ENCODE measurements around the gene DNMT3A.

Gene DNMT3A

GRCh38 chr2:25358249-25358815 lies 16.6 kb upstream of the DNMT3A start:
- ChIA-PET POLR2A (no interaction called here), CTCF (no interaction called here)
- no peak for TF ChIP-seq BHLHE40 (IDR thresholded peaks at IDR 0.05; ENCODE audit: borderline replicate concordance)
- no peak for TF ChIP-seq TARDBP (IDR thresholded peaks at IDR 0.05)
- no peak for TF ChIP-seq LEF1 (IDR thresholded peaks at IDR 0.05; ENCODE audit: borderline replicate concordance)
- no peak for TF ChIP-seq SUZ12 (IDR thresholded peaks at IDR 0.05)
- no peak for TF ChIP-seq SP1 (IDR thresholded peaks at IDR 0.05)
- no peak for TF ChIP-seq FOXA1 (IDR thresholded peaks at IDR 0.05)
- no peak for TF ChIP-seq NFRKB (IDR thresholded peaks at IDR 0.05)
- no peak for TF ChIP-seq PKNOX1 (IDR thresholded peaks at IDR 0.05)
- no peak for TF ChIP-seq HDGF (IDR thresholded peaks at IDR 0.05; ENCODE audit: borderline replicate concordance)
- DNase-seq (ENCODE audit: extremely low spot score): no peak

GRCh38 chr2:25356088-25356487 lies 14.4 kb upstream of the DNMT3A start:
- CTCF ChIA-PET: no interaction called here

GRCh38 chr2:25355270-25355669 lies 13.5 kb upstream of the DNMT3A start:
- ChIA-PET POLR2A (no interaction called here), CTCF (no interaction called here)
- no peak for TF ChIP-seq L3MBTL2 (conservative IDR thresholded peaks at IDR 0.05)
- no peak for TF ChIP-seq LEF1 (IDR thresholded peaks at IDR 0.05; ENCODE audit: borderline replicate concordance)
- TF ChIP-seq CTBP1 (IDR thresholded peaks at IDR 0.05; ENCODE audit: borderline replicate concordance): no peak
- no peak for TF ChIP-seq FOXA1 (IDR thresholded peaks at IDR 0.05)
- TF ChIP-seq SP1 (IDR thresholded peaks at IDR 0.05): no peak
- TF ChIP-seq ELF4 (IDR thresholded peaks at IDR 0.05): no peak
- no peak for TF ChIP-seq FOXK2 (IDR thresholded peaks at IDR 0.05)
- TF ChIP-seq HDGF (IDR thresholded peaks at IDR 0.05; ENCODE audit: borderline replicate concordance): no peak
- TF ChIP-seq TARDBP (IDR thresholded peaks at IDR 0.05): no peak
- no peak for TF ChIP-seq BHLHE40 (IDR thresholded peaks at IDR 0.05; ENCODE audit: borderline replicate concordance)
- TF ChIP-seq NFRKB (IDR thresholded peaks at IDR 0.05): no peak
- no peak for TF ChIP-seq FOXM1 (IDR thresholded peaks at IDR 0.05; ENCODE audit: borderline replicate concordance)
- no peak for TF ChIP-seq PKNOX1 (IDR thresholded peaks at IDR 0.05)
- no peak for TF ChIP-seq ARNT (IDR thresholded peaks at IDR 0.05)
- TF ChIP-seq ZNF384 (IDR thresholded peaks at IDR 0.05): no peak
- DNase-seq (ENCODE audit: extremely low spot score): no peak

More at GRCh38 chr2:25356088-25356487, 14.4 kb upstream of the DNMT3A start:
- TF ChIP-seq NFRKB (IDR thresholded peaks at IDR 0.05): no peak
- TF ChIP-seq FOXA1 (IDR thresholded peaks at IDR 0.05): no peak
- TF ChIP-seq TARDBP (IDR thresholded peaks at IDR 0.05): no peak
- no peak for TF ChIP-seq SP1 (IDR thresholded peaks at IDR 0.05)
- TF ChIP-seq HDGF (IDR thresholded peaks at IDR 0.05; ENCODE audit: borderline replicate concordance): no peak
- no peak for TF ChIP-seq FOXM1 (IDR thresholded peaks at IDR 0.05; ENCODE audit: borderline replicate concordance)
- TF ChIP-seq ELF4 (IDR thresholded peaks at IDR 0.05): no peak
- POLR2A ChIA-PET: no interaction called here
- no peak for DNase-seq (ENCODE audit: extremely low spot score)

GRCh38 chr2:25354116-25354515 lies 12.4 kb upstream of the DNMT3A start:
- TF ChIP-seq ZNF384 (IDR thresholded peaks at IDR 0.05): no peak
- no peak for TF ChIP-seq BHLHE40 (IDR thresholded peaks at IDR 0.05; ENCODE audit: borderline replicate concordance)
- no peak for TF ChIP-seq ARNT (IDR thresholded peaks at IDR 0.05)
- no peak for TF ChIP-seq ELF4 (IDR thresholded peaks at IDR 0.05)
- TF ChIP-seq FOXA1 (IDR thresholded peaks at IDR 0.05): no peak
- no peak for TF ChIP-seq L3MBTL2 (conservative IDR thresholded peaks at IDR 0.05)
- TF ChIP-seq CTBP1 (IDR thresholded peaks at IDR 0.05; ENCODE audit: borderline replicate concordance): no peak
- TF ChIP-seq HDGF (IDR thresholded peaks at IDR 0.05; ENCODE audit: borderline replicate concordance): no peak
- no peak for TF ChIP-seq FOXK2 (IDR thresholded peaks at IDR 0.05)
- no peak for TF ChIP-seq LEF1 (IDR thresholded peaks at IDR 0.05; ENCODE audit: borderline replicate concordance)
- no peak for TF ChIP-seq PKNOX1 (IDR thresholded peaks at IDR 0.05)
- no peak for TF ChIP-seq SUZ12 (IDR thresholded peaks at IDR 0.05)
- TF ChIP-seq SP1 (IDR thresholded peaks at IDR 0.05): no peak
- TF ChIP-seq TARDBP (IDR thresholded peaks at IDR 0.05): no peak
- no peak for TF ChIP-seq FOXM1 (IDR thresholded peaks at IDR 0.05; ENCODE audit: borderline replicate concordance)
- TF ChIP-seq NFRKB (IDR thresholded peaks at IDR 0.05): no peak
- CTCF ChIA-PET: interaction anchor here (2.0 kb wide), 1 partner anchor 8 kb away, joined by 8 read pairs; no protein-coding TSS in a partner anchor
- no peak for DNase-seq (ENCODE audit: extremely low spot score)
- POLR2A ChIA-PET: no interaction called here

GRCh38 chr2:25349397-25349796 lies 7.7 kb upstream of the DNMT3A start:
- no peak for TF ChIP-seq HDGF (IDR thresholded peaks at IDR 0.05; ENCODE audit: borderline replicate concordance)
- no peak for TF ChIP-seq SP1 (IDR thresholded peaks at IDR 0.05)
- TF ChIP-seq PKNOX1 (IDR thresholded peaks at IDR 0.05): no peak
- no peak for TF ChIP-seq FOXA1 (IDR thresholded peaks at IDR 0.05)
- TF ChIP-seq ARNT (IDR thresholded peaks at IDR 0.05): no peak
- TF ChIP-seq NFRKB (IDR thresholded peaks at IDR 0.05): no peak
- no peak for TF ChIP-seq TARDBP (IDR thresholded peaks at IDR 0.05)
- TF ChIP-seq L3MBTL2 (conservative IDR thresholded peaks at IDR 0.05): no peak
- TF ChIP-seq CTBP1 (IDR thresholded peaks at IDR 0.05; ENCODE audit: borderline replicate concordance): no peak
- no peak for TF ChIP-seq FOXK2 (IDR thresholded peaks at IDR 0.05)
- TF ChIP-seq BHLHE40 (IDR thresholded peaks at IDR 0.05; ENCODE audit: borderline replicate concordance): no peak
- TF ChIP-seq SUZ12 (IDR thresholded peaks at IDR 0.05): no peak
- TF ChIP-seq FOXM1 (IDR thresholded peaks at IDR 0.05; ENCODE audit: borderline replicate concordance): no peak
- no peak for TF ChIP-seq ELF4 (IDR thresholded peaks at IDR 0.05)
- no peak for TF ChIP-seq LEF1 (IDR thresholded peaks at IDR 0.05; ENCODE audit: borderline replicate concordance)
- no peak for TF ChIP-seq ZNF384 (IDR thresholded peaks at IDR 0.05)
- ChIA-PET CTCF (interaction anchor here (3.3 kb wide), 1 partner anchor 13 kb away, joined by 17 read pairs; no protein-coding TSS in a partner anchor), POLR2A (no interaction called here)
- DNase-seq (ENCODE audit: extremely low spot score): no peak

All from HEK293T (cell line).